Measurements from ENCODE around the gene PIK3R5. TPM values are rescaled to one million over a fixed set of nuclear protein-coding genes. Genes with fewer than 3 reads are reported as not detected.
A peak's percentile ranks its signal among the peaks of the same experiment; 100 is the strongest.

PIK3R5 gene
- polyA plus RNA-seq, 3 donors = 32.1 to 127 (median 47.5) TPM

- Histone ChIP-seq H4K20me1 (ENCODE audit: insufficient read depth, low read length) (peaks cover 70% of the 10 kb centered on the region), H3K27me3 (ENCODE audit: control insufficient read depth in 2 of 2, insufficient read depth in 2 of 2, low read length in 2 of 2) (no peaks in the 10 kb centered on the region), H3K4me2 (replicated peaks; ENCODE audit: extremely low read depth, low read length, poor library complexity, severe bottlenecking) (no peak overlapping the region), H3K4me3 (replicated peaks in 1 of 3; ENCODE audit: low read depth in 2 of 3, low read length in 3 of 3) (no peak overlapping the region), H3K27ac (ENCODE audit: low read depth in 1 of 2, low read length in 2 of 2) (peak overlapping the region; percentile 41 to 64), H3K4me1 (ENCODE audit: control insufficient read depth in 1 of 2, insufficient read depth in 2 of 2, low read length in 2 of 2) (peaks cover 42 to 48% of the 10 kb centered on the region in 2 donors), H3K9ac (ENCODE audit: insufficient read depth, low read length, poor library complexity, severe bottlenecking) (no peak overlapping the region), H3K36me3 (replicated peaks in 1 of 2; ENCODE audit: control insufficient read depth in 1 of 2, insufficient read depth in 2 of 2, low read length in 2 of 2) (peaks cover 21 to 72% of the 10 kb centered on the region in 2 donors), H2AFZ (ENCODE audit: insufficient read depth, low read depth, low read length, poor library complexity, severe bottlenecking) (no peak overlapping the region), H3K79me2 (ENCODE audit: insufficient read depth, low read length) (peaks cover 95% of the 10 kb centered on the region), H3K9me3 (replicated peaks in 1 of 2; ENCODE audit: control insufficient read depth in 1 of 2, insufficient read depth in 1 of 2, low read length in 2 of 2) (no peaks in the 10 kb centered on the region)
- WGBS (ENCODE audit: insufficient coverage) = 16% methylated on average over 12 of the region's 14 CpGs
- Mint-ChIP-seq H3K27me3 (ENCODE audit: low read depth in 3 of 3) (peaks cover 0 to 2% (median 0%) of the 10 kb centered on the region in 3 donors), H3K9me3 (peaks cover 0 to 4% (median 0%) of the 10 kb centered on the region in 7 donors), H3K36me3 (peaks cover 83 to 86% of the 10 kb centered on the region in 2 donors), H3K27ac (peak overlapping the region; percentile 79 to 91 (median 86)), H3K4me1 (peaks cover 63% of the 10 kb centered on the region), H3K4me3 (peak overlapping the region in 1 of 2 donors; percentile 31)
- intact Hi-C loops (cut with micrococcal nuclease) = no loop called here
- DNase-seq = no peak
- no peak for TF ChIP-seq CTCF (IDR thresholded peaks at IDR 0.05)
Measured at GRCh38 chr17:8941520-8941919, 24.0 kb downstream of the PIK3R5 start.

DNA sequence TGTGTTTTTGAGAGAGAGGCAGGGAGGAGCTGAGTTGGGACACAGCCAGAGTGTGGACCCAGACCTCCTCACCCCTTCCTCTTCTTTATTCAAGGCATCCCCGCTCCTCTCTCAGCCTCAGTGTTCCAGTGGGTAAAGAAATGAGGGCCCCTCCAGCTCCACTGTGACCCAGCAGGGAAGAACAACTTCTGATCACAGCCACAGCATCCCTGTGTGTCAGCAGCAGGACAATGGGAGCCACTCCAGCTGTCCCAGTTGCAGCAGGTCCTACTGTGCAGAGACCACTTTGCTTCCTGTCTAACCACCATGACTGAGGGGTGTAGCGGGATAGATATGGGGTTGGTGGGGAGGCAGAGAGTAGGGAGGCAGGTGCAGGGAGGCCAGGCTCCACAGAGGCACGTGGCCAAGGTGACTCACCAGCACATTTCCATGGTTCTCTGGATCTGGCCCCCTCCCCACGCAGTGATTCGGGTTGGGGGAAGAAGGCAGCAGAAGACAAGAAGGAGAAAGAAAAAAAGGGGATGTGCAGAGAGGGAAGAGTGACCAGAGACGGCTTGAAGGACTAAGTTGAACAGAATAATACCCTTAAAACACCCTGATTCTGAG, 24.5 kb downstream of the PIK3R5 start:
- Histone ChIP-seq H3K27me3 (ENCODE audit: control insufficient read depth in 2 of 2, insufficient read depth in 2 of 2, low read length in 2 of 2) (no peaks in the 10 kb centered on the region), H3K4me1 (ENCODE audit: control insufficient read depth in 1 of 2, insufficient read depth in 2 of 2, low read length in 2 of 2) (peaks cover 43 to 44% of the 10 kb centered on the region in 2 donors), H3K27ac (ENCODE audit: low read depth in 1 of 2, low read length in 2 of 2) (peak overlapping the region; percentile 41 to 64), H3K9ac (ENCODE audit: insufficient read depth, low read length, poor library complexity, severe bottlenecking) (no peak overlapping the region), H3K9me3 (replicated peaks in 1 of 2; ENCODE audit: control insufficient read depth in 1 of 2, insufficient read depth in 1 of 2, low read length in 2 of 2) (no peaks in the 10 kb centered on the region), H4K20me1 (ENCODE audit: insufficient read depth, low read length) (peaks cover 72% of the 10 kb centered on the region), H3K4me2 (replicated peaks; ENCODE audit: extremely low read depth, low read length, poor library complexity, severe bottlenecking) (no peak overlapping the region), H3K79me2 (ENCODE audit: insufficient read depth, low read length) (peaks cover 95% of the 10 kb centered on the region), H3K36me3 (replicated peaks in 1 of 2; ENCODE audit: control insufficient read depth in 1 of 2, insufficient read depth in 2 of 2, low read length in 2 of 2) (peaks cover 16 to 66% of the 10 kb centered on the region in 2 donors), H2AFZ (ENCODE audit: insufficient read depth, low read depth, low read length, poor library complexity, severe bottlenecking) (no peak overlapping the region), H3K4me3 (replicated peaks in 1 of 3; ENCODE audit: low read depth in 2 of 3, low read length in 3 of 3) (no peak overlapping the region)
- H3K27ac Mint-ChIP-seq = peak overlapping the region; percentile 79 to 91 (median 87)
- peaks cover 0 to 4% (median 0%) of the 10 kb centered on the region in 7 donors for H3K9me3 Mint-ChIP-seq
- intact Hi-C loops (cut with micrococcal nuclease) = no loop called here
- H3K27me3 Mint-ChIP-seq (ENCODE audit: low read depth in 3 of 3) = peaks cover 0 to 2% (median 0%) of the 10 kb centered on the region in 3 donors
- WGBS (ENCODE audit: insufficient coverage) = 60% methylated on average over 2 of the region's 6 CpGs
- H3K4me3 Mint-ChIP-seq = peak overlapping the region in 1 of 2 donors; percentile 31
- peaks cover 63% of the 10 kb centered on the region for H3K4me1 Mint-ChIP-seq
- peak in 2 of 3 donors; percentile 41 to 68 for DNase-seq
- no peak for TF ChIP-seq CTCF (IDR thresholded peaks at IDR 0.05)
- peaks cover 82 to 84% of the 10 kb centered on the region in 2 donors for H3K36me3 Mint-ChIP-seq
